Measurements from ENCODE around the gene BEST2. TPM values are rescaled to one million over a fixed set of nuclear protein-coding genes. Genes with fewer than 3 reads are reported as not detected.
A peak's percentile ranks its signal among the peaks of the same experiment; 100 is the strongest.
"Not testable (repeated sequence)": the region's sequence is repeated elsewhere in the genome, so short reads cannot be mapped to it uniquely, and the experiment has no call there.

The BEST2 gene
- total RNA-seq, 2 experiments from 2014 or later = not detected

DNA sequence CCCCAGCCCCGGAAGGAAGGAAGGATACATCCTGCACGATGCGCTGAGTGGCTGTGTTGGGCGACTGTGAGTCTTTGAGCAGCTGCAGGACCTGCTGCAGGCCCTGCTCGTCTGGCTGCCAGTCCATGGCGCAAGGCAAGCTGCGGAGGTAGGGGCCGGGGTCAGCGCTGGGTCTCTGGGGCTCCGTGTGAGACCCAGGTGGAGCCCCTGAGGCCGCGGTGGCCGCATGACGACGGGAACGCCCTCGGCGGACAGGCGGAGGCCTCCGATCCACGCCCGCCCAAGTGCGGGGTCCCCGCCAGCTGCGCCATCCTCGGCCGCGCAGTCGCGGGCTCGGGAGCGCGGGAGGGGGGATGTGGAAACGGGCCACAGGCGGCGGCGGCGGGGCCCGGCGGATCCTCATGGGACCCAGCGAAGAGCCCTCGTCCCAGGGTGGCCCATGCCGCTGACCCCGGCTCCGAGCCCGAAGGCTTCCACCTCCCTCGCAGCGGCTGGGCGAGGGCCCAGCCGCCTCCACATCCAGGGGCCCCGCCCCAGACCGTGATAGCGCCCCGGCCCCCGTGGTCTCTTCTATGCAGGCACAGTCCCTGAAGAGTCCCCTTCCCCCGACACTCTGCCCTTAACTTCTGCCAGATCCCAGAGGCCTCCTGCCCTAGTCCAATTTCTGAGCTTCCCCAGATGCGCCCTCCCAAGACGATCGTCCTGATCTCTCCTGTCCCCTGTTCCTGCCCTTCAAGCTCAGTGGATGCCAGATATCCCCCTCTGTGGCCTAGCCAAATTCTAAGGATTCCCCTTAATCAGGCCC lies 30.5 kb upstream of the BEST2 start:
- no peaks in the 10 kb centered on the region for H3K9me3 Mint-ChIP-seq
- H3K4me1 Mint-ChIP-seq (ENCODE audit: low read depth) = peaks cover 26% of the 10 kb centered on the region
- CTCF ChIA-PET = interaction anchor here (0.8 to 4.8 kb wide), 7 partner anchors 12 to 127 kb away, joined by 4 to 44 read pairs (median 5); partner anchors contain the start of gene TRIR
- intact Hi-C loops (cut with micrococcal nuclease) = loop anchor here (5.0 kb wide), 3 partner anchors 39 to 216 kb away; partner anchors contain the start of genes CALR, DHPS and JUNB
- peak; percentile 36 for DNase-seq
- POLR2A ChIA-PET = interaction anchor here (2.4 to 3.8 kb wide), 3 partner anchors 13 to 71 kb away, joined by 14 to 73 read pairs (median 24); partner anchors contain the start of genes FBXW9, JUNB and TRIR
- peaks cover 37% of the 10 kb centered on the region for H3K36me3 Mint-ChIP-seq
- peak overlapping the region; percentile 91 for H3K27ac Mint-ChIP-seq
- peak overlapping the region; percentile 85 for H3K4me3 Mint-ChIP-seq
- H3K27me3 Mint-ChIP-seq = no peaks in the 10 kb centered on the region

DNA sequence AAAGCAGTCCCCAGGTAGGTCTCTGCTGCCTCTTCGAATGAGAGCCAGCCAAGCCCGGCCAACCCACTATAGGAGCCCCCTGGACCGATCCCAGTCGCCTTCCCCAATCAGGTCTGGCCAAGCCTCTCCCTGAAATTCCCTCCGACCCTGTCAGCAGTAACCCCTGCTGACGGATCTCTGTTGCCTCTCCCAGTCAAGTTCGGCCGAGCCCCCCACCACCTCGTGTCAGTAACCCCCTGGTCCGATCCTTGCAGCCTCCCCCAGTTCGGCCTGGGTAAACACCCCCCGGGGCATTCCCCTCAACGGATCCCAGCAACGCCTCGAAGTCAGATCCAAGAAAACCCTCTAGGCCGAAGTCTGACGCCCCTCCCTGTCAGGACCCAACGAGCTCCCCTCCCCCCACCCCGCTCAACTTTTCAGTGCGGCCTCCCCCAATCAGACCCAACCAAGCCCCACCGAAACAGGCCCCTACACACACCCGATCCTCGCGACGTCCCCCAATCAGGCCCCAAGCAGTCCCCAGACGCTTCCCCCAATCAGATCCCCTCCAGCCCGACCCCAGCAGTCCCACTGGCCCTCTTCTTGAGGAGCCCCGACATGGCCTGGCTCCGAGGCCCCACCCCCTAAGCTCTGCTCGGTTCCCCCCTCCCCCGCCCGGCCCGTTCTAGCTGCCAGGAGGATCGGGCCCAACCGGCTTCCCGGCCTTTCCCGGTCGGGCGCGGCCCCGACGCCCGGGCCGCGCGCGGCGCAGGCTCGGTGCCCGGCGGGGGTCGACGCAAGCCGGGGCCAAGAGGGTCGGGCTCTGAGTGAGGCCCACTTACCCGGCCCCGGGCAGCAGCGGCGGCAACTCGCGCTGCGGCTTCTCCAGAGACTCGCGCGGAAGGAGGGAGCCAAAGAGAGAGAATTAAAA lies 29.7 kb upstream of the BEST2 start:
- ChIA-PET POLR2A (interaction anchor here (0.6 to 3.8 kb wide), 10 partner anchors 10 to 211 kb away, joined by 3 to 73 read pairs (median 8); partner anchors contain the start of genes FARSA, FBXW9, GET3 and JUNB), CTCF (interaction anchor here (0.8 to 4.8 kb wide), 11 partner anchors 11 to 126 kb away, joined by 3 to 44 read pairs (median 5); partner anchors contain the start of genes JUNB and TRIR)
- intact Hi-C loops (cut with micrococcal nuclease) = loop anchor here (1.0 to 5.0 kb wide), 5 partner anchors 15 to 215 kb away; partner anchors contain the start of genes CALR, DHPS, FBXW9 and GET3
- DNase-seq = peak; percentile 63
- Mint-ChIP-seq H3K27me3 (no peaks in the 10 kb centered on the region), H3K27ac (peak overlapping the region; percentile 95), H3K4me3 (peak overlapping the region; percentile 92), H3K9me3 (no peaks in the 10 kb centered on the region), H3K36me3 (peaks cover 37% of the 10 kb centered on the region), H3K4me1 (ENCODE audit: low read depth) (peaks cover 28% of the 10 kb centered on the region)

GRCh38 chr19:12722566-12723380 lies 28.8 kb upstream of the BEST2 start:
- H3K36me3 Mint-ChIP-seq = peaks cover 39% of the 10 kb centered on the region
- intact Hi-C loops (cut with micrococcal nuclease) = loop anchor here (1.0 to 5.0 kb wide), 6 partner anchors 11 to 215 kb away; partner anchors contain the start of genes CALR, DHPS, FBXW9 and GET3

GRCh38 chr19:12723381-12723640 lies 28.3 kb upstream of the BEST2 start:
- peaks cover 28% of the 10 kb centered on the region for H3K4me1 Mint-ChIP-seq (ENCODE audit: low read depth)
- ChIA-PET POLR2A (interaction anchor here (0.8 to 3.8 kb wide), 11 partner anchors 8 to 210 kb away, joined by 3 to 73 read pairs (median 6); partner anchors contain the start of genes DHPS, FARSA, FBXW9 and GET3), CTCF (interaction anchor here (0.5 to 4.8 kb wide), 14 partner anchors 10 to 290 kb away, joined by 3 to 44 read pairs (median 4); partner anchors contain the start of genes JUNB and TRIR)
- peak overlapping the region; percentile 95 for H3K27ac Mint-ChIP-seq
- intact Hi-C loops (cut with micrococcal nuclease) = loop anchor here (1.0 to 5.0 kb wide), 5 partner anchors 10 to 214 kb away; partner anchors contain the start of genes CALR, DHPS, FBXW9 and JUNB
- H3K36me3 Mint-ChIP-seq = peaks cover 43% of the 10 kb centered on the region
- H3K27me3 Mint-ChIP-seq = no peaks in the 10 kb centered on the region
- no peak for DNase-seq
- peak overlapping the region; percentile 92 for H3K4me3 Mint-ChIP-seq
- no peaks in the 10 kb centered on the region for H3K9me3 Mint-ChIP-seq

More at GRCh38 chr19:12722566-12723380, 28.8 kb upstream of the BEST2 start:
- H3K27me3 Mint-ChIP-seq = no peaks in the 10 kb centered on the region
- POLR2A ChIA-PET = interaction anchor here (0.6 to 3.8 kb wide), 13 partner anchors 9 to 210 kb away, joined by 3 to 73 read pairs (median 6); partner anchors contain the start of genes DHPS, FARSA, FBXW9 and GET3
- no peaks in the 10 kb centered on the region for H3K9me3 Mint-ChIP-seq
- DNase-seq = peak; percentile 96
- H3K4me1 Mint-ChIP-seq (ENCODE audit: low read depth) = peaks cover 28% of the 10 kb centered on the region
- CTCF ChIA-PET = interaction anchor here (0.5 to 4.8 kb wide), 16 partner anchors 10 to 290 kb away, joined by 3 to 44 read pairs (median 4); partner anchors contain the start of genes JUNB and TRIR
- H3K4me3 Mint-ChIP-seq = peak overlapping the region; percentile 92
- H3K27ac Mint-ChIP-seq = peak overlapping the region; percentile 95

- Mint-ChIP-seq H3K36me3 (peaks cover 39% of the 10 kb centered on the region), H3K27me3 (no peaks in the 10 kb centered on the region), H3K4me3 (peak within 1 kb of the TSS; percentile 92), H3K9me3 (no peaks in the 10 kb centered on the region), H3K4me1 (ENCODE audit: low read depth) (peaks cover 24% of the 10 kb centered on the region), H3K27ac (peak within 1 kb of the TSS; percentile 95)
- intact Hi-C loops (cut with micrococcal nuclease) = loop anchor here (1.0 to 5.0 kb wide), 5 partner anchors 9 to 213 kb away; partner anchors contain the start of genes CALR, DHPS, FBXW9 and JUNB
- ChIA-PET POLR2A (interaction anchor here (0.5 to 3.8 kb wide), 12 partner anchors 8 to 217 kb away, joined by 3 to 73 read pairs (median 6); partner anchors contain the start of genes DHPS, FARSA, FBXW9 and GET3), CTCF (interaction anchor here (0.7 to 4.8 kb wide), 12 partner anchors 9 to 161 kb away, joined by 3 to 44 read pairs (median 6); partner anchors contain the start of genes JUNB and TRIR)
- DNase-seq = peak; percentile 82
These were observed 27.8 kb upstream of the BEST2 start, which contains the start of gene TNPO2 for GRCh38 chr19:12723641-12724426. Gene TNPO2 (minus strand): TSS chr19:12723932. CDS start chr19:12720977, 2,955 bp downstream.

DNA sequence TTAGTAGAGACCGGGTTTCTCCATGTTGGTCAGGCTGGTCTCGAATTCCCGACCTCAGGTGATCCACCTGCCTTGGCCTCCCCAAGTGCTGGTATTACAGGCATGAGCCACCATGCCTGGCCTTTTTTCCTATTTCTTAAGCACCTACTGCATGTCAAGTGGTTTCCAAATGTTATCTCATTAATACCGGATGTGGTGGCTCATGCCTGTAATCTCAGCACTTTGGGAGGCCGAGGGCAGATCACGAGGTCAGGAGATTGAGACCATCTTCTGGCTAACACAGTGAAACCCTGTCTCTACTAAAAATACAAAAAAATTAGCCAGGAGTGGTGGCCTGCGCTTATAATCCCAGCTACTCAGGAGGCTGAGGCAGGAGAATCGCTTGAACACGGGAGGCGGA lies 26.0 kb upstream of the BEST2 start:
- intact Hi-C loops (cut with micrococcal nuclease); H3K4me3 Mint-ChIP-seq; H3K27me3 Mint-ChIP-seq; POLR2A ChIA-PET; H3K9me3 Mint-ChIP-seq; H3K27ac Mint-ChIP-seq; DNase-seq: not testable (repeated sequence)
- Mint-ChIP-seq H3K4me1 (ENCODE audit: low read depth) (peaks cover 22% of the 10 kb centered on the region), H3K36me3 (peaks cover 43% of the 10 kb centered on the region)
- CTCF ChIA-PET = interaction anchor here (0.8 kb wide), 1 partner anchor 38 kb away, joined by 3 read pairs; no protein-coding TSS in a partner anchor

DNA sequence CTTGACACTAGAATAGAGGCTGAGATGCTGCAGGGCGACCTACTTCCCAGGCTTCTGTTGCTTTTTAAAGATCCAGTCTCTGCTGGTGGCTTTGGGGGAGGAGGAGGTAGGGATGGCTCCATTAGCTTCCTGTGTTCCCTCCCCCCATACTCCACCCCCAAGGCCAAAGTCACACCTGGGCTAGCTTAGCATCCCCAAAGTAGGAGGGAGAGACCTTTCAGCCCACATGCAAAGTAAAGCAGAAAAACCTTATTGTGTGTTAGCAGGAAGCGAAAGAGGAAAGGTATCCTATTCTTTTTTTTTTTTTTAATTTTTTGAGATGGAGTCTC lies 24.6 kb upstream of the BEST2 start:
- Mint-ChIP-seq H3K36me3 (peaks cover 39% of the 10 kb centered on the region), H3K27me3 (no peaks in the 10 kb centered on the region), H3K9me3 (no peaks in the 10 kb centered on the region), H3K4me3 (no peak overlapping the region), H3K27ac (no peak overlapping the region), H3K4me1 (ENCODE audit: low read depth) (peaks cover 22% of the 10 kb centered on the region)
- CTCF ChIA-PET = interaction anchor here (1.1 kb wide), 1 partner anchor 33 kb away, joined by 3 read pairs; no protein-coding TSS in a partner anchor
- intact Hi-C loops (cut with micrococcal nuclease) = no loop called here
- no peak for DNase-seq
- POLR2A ChIA-PET = interaction anchor here (0.6 kb wide), 1 partner anchor 35 kb away, joined by 5 read pairs; no protein-coding TSS in a partner anchor

DNA sequence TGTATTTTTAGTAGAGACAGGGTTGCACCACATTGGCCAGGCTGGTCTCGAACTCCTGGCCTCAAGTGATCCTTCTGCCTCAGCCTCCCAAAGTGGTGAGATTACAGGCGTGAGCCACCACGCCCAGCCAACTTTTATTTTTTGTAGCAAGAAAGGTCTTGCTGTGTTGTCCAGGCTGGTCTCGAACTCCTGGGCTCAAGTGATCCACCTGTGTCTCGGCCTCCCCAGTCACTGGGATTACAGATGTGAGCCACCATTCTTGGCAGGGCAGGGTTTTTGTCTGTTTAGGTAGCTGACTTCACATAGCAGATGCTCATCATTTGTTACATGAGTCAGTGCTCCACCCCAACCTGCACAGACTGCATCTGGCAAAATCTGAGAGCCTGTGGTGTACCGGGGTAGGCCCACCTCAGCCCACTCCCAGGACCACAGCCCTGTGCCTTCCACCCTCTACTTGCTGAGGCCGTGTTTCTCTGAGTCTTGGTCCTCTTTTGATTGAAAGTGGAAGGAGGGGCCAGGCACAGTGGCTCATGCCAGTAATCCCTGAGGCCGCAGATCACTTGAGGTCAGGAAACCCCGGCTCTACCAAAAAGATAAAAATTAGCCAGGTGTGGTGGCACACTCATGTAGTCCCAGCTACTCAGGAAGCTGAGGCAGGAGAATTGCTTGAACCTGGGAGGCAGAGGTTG lies 23.7 kb upstream of the BEST2 start:
- Mint-ChIP-seq H3K4me3 (no peak overlapping the region), H3K36me3 (peaks cover 40% of the 10 kb centered on the region), H3K27ac (no peak overlapping the region), H3K27me3 (no peaks in the 10 kb centered on the region), H3K4me1 (ENCODE audit: low read depth) (peaks cover 30% of the 10 kb centered on the region), H3K9me3 (no peaks in the 10 kb centered on the region)
- ChIA-PET POLR2A (no interaction called here), CTCF (interaction anchor here (2.1 kb wide), 1 partner anchor 30 kb away, joined by 5 read pairs; no protein-coding TSS in a partner anchor)
- intact Hi-C loops (cut with micrococcal nuclease) = no loop called here
- DNase-seq = no peak

DNA sequence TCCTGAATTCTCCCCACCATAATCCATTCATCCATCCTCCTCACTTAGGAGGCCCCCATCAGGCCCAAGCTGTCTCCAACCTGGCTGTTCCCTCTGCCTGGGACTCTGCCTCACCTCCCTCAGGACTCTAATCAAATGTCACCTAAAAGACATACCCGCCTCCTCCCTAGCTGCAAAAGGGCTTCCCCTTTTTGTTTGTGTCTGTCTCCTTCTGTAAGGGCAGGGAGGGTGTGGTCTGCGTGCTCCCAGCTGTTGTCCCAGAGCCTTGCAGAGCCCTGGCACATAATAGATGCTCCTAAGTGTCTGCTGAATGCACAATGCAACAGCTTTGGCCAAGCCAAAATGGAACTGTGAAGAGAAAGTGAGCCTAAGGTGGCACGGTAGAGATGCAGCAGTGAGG lies 21.5 kb upstream of the BEST2 start:
- H3K27ac Mint-ChIP-seq = no peak overlapping the region
- intact Hi-C loops (cut with micrococcal nuclease) = no loop called here
- H3K4me3 Mint-ChIP-seq = no peak overlapping the region
- peaks cover 32% of the 10 kb centered on the region for H3K4me1 Mint-ChIP-seq (ENCODE audit: low read depth)
- ChIA-PET CTCF (interaction anchor here (2.1 kb wide), 1 partner anchor 28 kb away, joined by 5 read pairs; no protein-coding TSS in a partner anchor), POLR2A (no interaction called here)
- DNase-seq = no peak
- no peaks in the 10 kb centered on the region for H3K9me3 Mint-ChIP-seq
- no peaks in the 10 kb centered on the region for H3K27me3 Mint-ChIP-seq
- peaks cover 46% of the 10 kb centered on the region for H3K36me3 Mint-ChIP-seq
